ENCODE measurements around the gene SLC22A31.
"Not testable (repeated sequence)": the region's sequence is repeated elsewhere in the genome, so short reads cannot be mapped to it uniquely, and the experiment has no call there.

Gene SLC22A31

GRCh38 chr16:89192956-89193575, 7.3 kb downstream of the SLC22A31 start:
- no peak for FAIRE-seq

- not testable (repeated sequence) for FAIRE-seq
Observed at GRCh38 chr16:89192186-89192955, 8.0 kb downstream of the SLC22A31 start.

- no peak for FAIRE-seq
Observed at GRCh38 chr16:89191901-89192185, 8.5 kb downstream of the SLC22A31 start.

- no peak for FAIRE-seq
Observed at GRCh38 chr16:89191033-89191900, 9.1 kb downstream of the SLC22A31 start.

- no peak for FAIRE-seq
Observed at GRCh38 chr16:89190150-89190958, 10.0 kb downstream of the SLC22A31 start.

GRCh38 chr16:89189358-89190025, 10.8 kb downstream of the SLC22A31 start:
- FAIRE-seq: no peak

- FAIRE-seq: not testable (repeated sequence)
Observed at GRCh38 chr16:89188471-89189357, 11.6 kb downstream of the SLC22A31 start.

GRCh38 chr16:89187770-89188392, 12.5 kb downstream of the SLC22A31 start:
- FAIRE-seq: no peak

GRCh38 chr16:89187032-89187769, 13.1 kb downstream of the SLC22A31 start:
- no peak for FAIRE-seq

GRCh38 chr16:89186593-89187031, 13.7 kb downstream of the SLC22A31 start:
- FAIRE-seq: not testable (repeated sequence)

- FAIRE-seq: not testable (repeated sequence)
Observed at GRCh38 chr16:89185887-89186592, 14.3 kb downstream of the SLC22A31 start.

GRCh38 chr16:89184933-89185794, 15.2 kb downstream of the SLC22A31 start:
- FAIRE-seq: no peak

GRCh38 chr16:89184677-89184932, 15.7 kb downstream of the SLC22A31 start:
- FAIRE-seq: no peak

- no peak for FAIRE-seq
Observed at GRCh38 chr16:89183975-89184676, 16.2 kb downstream of the SLC22A31 start.

- no peak for FAIRE-seq
Observed at GRCh38 chr16:89183463-89183862, 16.9 kb downstream of the SLC22A31 start.

GRCh38 chr16:89179656-89180315, 20.6 kb downstream of the SLC22A31 start:
- no peak for FAIRE-seq

- FAIRE-seq: no peak
Observed at GRCh38 chr16:89179148-89179484, 21.2 kb downstream of the SLC22A31 start.

All from islet of Langerhans (tissue), 1 donor.